ENCODE results near the gene PDLIM3. TPM values are rescaled to one million over a fixed set of nuclear protein-coding genes. Genes with fewer than 3 reads are reported as not detected.

PDLIM3 gene
- total RNA-seq, 1 donor from 2014 or later, result 1.4 TPM

- Histone ChIP-seq H3F3A (ENCODE audit: low read depth) (no peaks in the 10 kb centered on the region), H4K20me1 (ENCODE audit: low read depth) (no peaks in the 10 kb centered on the region), H3K9me3 (ENCODE audit: low read depth) (no peaks in the 10 kb centered on the region), H3K27me3 (no peaks in the 10 kb centered on the region), H3K4me3 (no peak overlapping the region), H3K4me2 (no peak overlapping the region), H3K79me2 (ENCODE audit: low read depth) (no peaks in the 10 kb centered on the region), H3K4me1 (no peaks in the 10 kb centered on the region), H3K9ac (no peak overlapping the region), H3K36me3 (no peaks in the 10 kb centered on the region), H3K27ac (no peak overlapping the region), H2AFZ (replicated peaks) (no peak overlapping the region)
- H3K9me3 Mint-ChIP-seq, result no peaks in the 10 kb centered on the region
- no peaks in the 10 kb centered on the region for H3K4me1 Mint-ChIP-seq
- H3K27ac Mint-ChIP-seq, result no peak overlapping the region
- no peaks in the 10 kb centered on the region for H3K36me3 Mint-ChIP-seq
- no peak for TF ChIP-seq CTCF (IDR thresholded peaks at IDR 0.05)
- no peak for TF ChIP-seq EZH2 (IDR thresholded peaks at IDR 0.05)
- TF ChIP-seq EZH2phosphoT487 (IDR thresholded peaks at IDR 0.05), result no peak
- no peak overlapping the region for H3K4me3 Mint-ChIP-seq
- H3K27me3 Mint-ChIP-seq (ENCODE audit: insufficient read depth, low read depth), result no peaks in the 10 kb centered on the region
- DNase-seq (ENCODE audit: low spot score), result no peak
Measured at GRCh38 chr4:185515248-185515647, 20.1 kb downstream of the PDLIM3 start.

GRCh38 chr4:185514182-185514697 is 21.1 kb downstream of the PDLIM3 start:
- Mint-ChIP-seq H3K27ac (no peak overlapping the region), H3K4me3 (no peak overlapping the region), H3K27me3 (ENCODE audit: insufficient read depth, low read depth) (no peaks in the 10 kb centered on the region), H3K36me3 (no peaks in the 10 kb centered on the region), H3K9me3 (no peaks in the 10 kb centered on the region), H3K4me1 (no peaks in the 10 kb centered on the region)
- no peaks in the 10 kb centered on the region for H3K27me3 ChIP-seq
- H3K9me3 ChIP-seq (ENCODE audit: low read depth), result no peaks in the 10 kb centered on the region
- no peak overlapping the region for H3K27ac ChIP-seq
- TF ChIP-seq EZH2phosphoT487 (IDR thresholded peaks at IDR 0.05), result no peak
- TF ChIP-seq EZH2 (IDR thresholded peaks at IDR 0.05), result no peak
- no peak for TF ChIP-seq CTCF (IDR thresholded peaks at IDR 0.05)
- H3K36me3 ChIP-seq, result no peaks in the 10 kb centered on the region
- H3K79me2 ChIP-seq (ENCODE audit: low read depth), result no peaks in the 10 kb centered on the region
- H4K20me1 ChIP-seq (ENCODE audit: low read depth), result no peaks in the 10 kb centered on the region
- H3K4me2 ChIP-seq, result no peak overlapping the region
- H3K4me1 ChIP-seq, result no peaks in the 10 kb centered on the region
- H3K4me3 ChIP-seq, result no peak overlapping the region
- H2AFZ ChIP-seq (replicated peaks), result no peak overlapping the region
- no peak for DNase-seq (ENCODE audit: low spot score)
- no peak overlapping the region for H3K9ac ChIP-seq
- no peaks in the 10 kb centered on the region for H3F3A ChIP-seq (ENCODE audit: low read depth)

- Histone ChIP-seq H3F3A (ENCODE audit: low read depth) (no peaks in the 10 kb centered on the region), H3K4me1 (no peaks in the 10 kb centered on the region), H3K4me2 (no peak overlapping the region), H3K9me3 (ENCODE audit: low read depth) (no peaks in the 10 kb centered on the region), H3K4me3 (no peak overlapping the region), H3K36me3 (no peaks in the 10 kb centered on the region), H2AFZ (replicated peaks) (no peak overlapping the region), H4K20me1 (ENCODE audit: low read depth) (no peaks in the 10 kb centered on the region), H3K27ac (no peak overlapping the region), H3K9ac (no peak overlapping the region), H3K27me3 (no peaks in the 10 kb centered on the region), H3K79me2 (ENCODE audit: low read depth) (no peaks in the 10 kb centered on the region)
- TF ChIP-seq EZH2 (IDR thresholded peaks at IDR 0.05) (no peak), EZH2phosphoT487 (IDR thresholded peaks at IDR 0.05) (no peak), CTCF (IDR thresholded peaks at IDR 0.05) (no peak)
- Mint-ChIP-seq H3K27ac (no peak overlapping the region), H3K9me3 (no peaks in the 10 kb centered on the region), H3K4me1 (no peaks in the 10 kb centered on the region), H3K36me3 (no peaks in the 10 kb centered on the region), H3K4me3 (no peak overlapping the region), H3K27me3 (ENCODE audit: insufficient read depth, low read depth) (no peaks in the 10 kb centered on the region)
- no peak for DNase-seq (ENCODE audit: low spot score)
Measured at GRCh38 chr4:185513489-185514181, 21.7 kb downstream of the PDLIM3 start.
